GM23338 (cell line): ENCODE data around the gene PPP1R9B.

Experiments
- CREB1 ChIP-seq: fragments of 250-450 bp; sonication (Bioruptor Pico); IDR thresholded peaks from 2 replicates; pipeline ENCODE4 v1.5.0; 2020; ENCODE audit warnings: low read depth, mild to moderate bottlenecking, moderate library complexity
- EZH2 ChIP-seq: fragments of 200-600 bp; sonication (generic); IDR thresholded peaks from one replicate; pipeline ENCODE4 v1.8.0; 2017; ENCODE audit warnings: antibody characterized with exemption, mild to moderate bottlenecking, low read depth; ENCODE audit not compliant: unreplicated experiment
- POLR2AphosphoS5 ChIP-seq: IDR thresholded peaks from 2 replicates; pipeline ENCODE4 v1.6.1; 2016; ENCODE audit warnings: antibody characterized with exemption, low read depth
- TF ChIP-seq, protein P1 (sequence below), 2 experiments: fragments of 200-600 bp in 1 of 2; sonication (generic) in 1 of 2; conservative IDR thresholded peaks; 2 replicates each; pipeline versions ENCODE4 v1.5.1 to v1.6.1; 2016 to 2017; ENCODE audit warnings: antibody characterized with exemption in 2 of 2, low read depth in 2 of 2, mild to moderate bottlenecking in 2 of 2, moderate library complexity in 1 of 2

DNA sequence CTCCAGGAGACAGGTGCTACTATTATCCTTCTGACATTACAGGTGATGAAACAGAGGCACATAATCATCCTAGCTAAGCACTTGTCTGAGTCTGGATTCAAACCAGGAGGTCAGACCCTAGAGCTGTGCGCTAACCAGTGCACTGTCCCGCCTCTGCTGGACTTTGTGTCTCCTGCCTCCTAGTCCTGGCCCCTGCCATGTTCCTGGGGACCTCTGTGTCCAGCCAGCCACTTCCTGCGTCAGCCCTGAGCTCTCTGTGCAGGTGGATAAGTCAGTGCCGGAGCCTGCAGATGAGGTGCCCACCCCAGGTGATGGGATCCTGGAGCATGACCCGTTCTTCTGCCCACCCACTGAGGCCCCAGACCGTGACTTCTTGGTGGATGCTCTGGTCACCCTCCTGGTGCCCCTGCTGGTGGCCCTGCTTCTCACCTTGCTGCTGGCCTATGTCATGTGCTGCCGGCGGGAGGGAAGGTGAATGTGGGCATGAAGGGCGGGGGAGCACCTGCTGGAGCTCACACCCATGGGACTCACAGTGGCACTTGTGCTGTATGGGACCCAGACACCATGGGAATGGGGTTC, 19.5 kb upstream of the PPP1R9B start:
- TF ChIP-seq, protein P1, sequence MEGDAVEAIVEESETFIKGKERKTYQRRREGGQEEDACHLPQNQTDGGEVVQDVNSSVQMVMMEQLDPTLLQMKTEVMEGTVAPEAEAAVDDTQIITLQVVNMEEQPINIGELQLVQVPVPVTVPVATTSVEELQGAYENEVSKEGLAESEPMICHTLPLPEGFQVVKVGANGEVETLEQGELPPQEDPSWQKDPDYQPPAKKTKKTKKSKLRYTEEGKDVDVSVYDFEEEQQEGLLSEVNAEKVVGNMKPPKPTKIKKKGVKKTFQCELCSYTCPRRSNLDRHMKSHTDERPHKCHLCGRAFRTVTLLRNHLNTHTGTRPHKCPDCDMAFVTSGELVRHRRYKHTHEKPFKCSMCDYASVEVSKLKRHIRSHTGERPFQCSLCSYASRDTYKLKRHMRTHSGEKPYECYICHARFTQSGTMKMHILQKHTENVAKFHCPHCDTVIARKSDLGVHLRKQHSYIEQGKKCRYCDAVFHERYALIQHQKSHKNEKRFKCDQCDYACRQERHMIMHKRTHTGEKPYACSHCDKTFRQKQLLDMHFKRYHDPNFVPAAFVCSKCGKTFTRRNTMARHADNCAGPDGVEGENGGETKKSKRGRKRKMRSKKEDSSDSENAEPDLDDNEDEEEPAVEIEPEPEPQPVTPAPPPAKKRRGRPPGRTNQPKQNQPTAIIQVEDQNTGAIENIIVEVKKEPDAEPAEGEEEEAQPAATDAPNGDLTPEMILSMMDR (conservative IDR thresholded peaks at IDR 0.05; ENCODE audit: low read depth in 2 of 2) = no peak
- no peak for TF ChIP-seq EZH2
- TF ChIP-seq CREB1 = no peak
- no peak for TF ChIP-seq POLR2AphosphoS5
